COR-L47 (cell line): ENCODE results near the gene ADAMTS4.

ENCODE experiments used
- DNase-seq: peaks from one replicate; lab custom pipeline; 2025; lab: John Stamatoyannopoulos, UW

Gene ADAMTS4

GRCh38 chr1:161174911-161175310 is 23.9 kb downstream of the ADAMTS4 start:
- DNase-seq = no peak

GRCh38 chr1:161173711-161174110 is 25.1 kb downstream of the ADAMTS4 start:
- no peak for DNase-seq

GRCh38 chr1:161172776-161173376 is 26.0 kb downstream of the ADAMTS4 start:
- DNase-seq = no peak

- no peak for DNase-seq
Measured at GRCh38 chr1:161172349-161172748, 26.5 kb downstream of the ADAMTS4 start.

GRCh38 chr1:161171696-161172095 is 27.2 kb downstream of the ADAMTS4 start:
- no peak for DNase-seq

- no peak for DNase-seq
Measured at GRCh38 chr1:161171191-161171590, 27.7 kb downstream of the ADAMTS4 start.

GRCh38 chr1:161168906-161169305 is 29.9 kb downstream of the ADAMTS4 start:
- DNase-seq = no peak

GRCh38 chr1:161166669-161167548 is 31.9 kb downstream of the ADAMTS4 start:
- peak; percentile 4 for DNase-seq

GRCh38 chr1:161165742-161166668 is 32.8 kb downstream of the ADAMTS4 start, which contains the start of gene PPOX:
TSS of gene PPOX (plus strand) at chr1:161166426. CDS start at chr1:161166848, 422 bp downstream.
- DNase-seq = peak; percentile 94

GRCh38 chr1:161164901-161165610 is 33.8 kb downstream of the ADAMTS4 start:
- DNase-seq = no peak

GRCh38 chr1:161163793-161164192 is 35.1 kb downstream of the ADAMTS4 start:
- DNase-seq = no peak

GRCh38 chr1:161162806-161163205 is 36.0 kb downstream of the ADAMTS4 start:
- no peak for DNase-seq

GRCh38 chr1:161162052-161162451 is 36.8 kb downstream of the ADAMTS4 start:
- DNase-seq = no peak

- no peak for DNase-seq
Measured at GRCh38 chr1:161161652-161162051, 37.2 kb downstream of the ADAMTS4 start.

GRCh38 chr1:161160671-161161145 is 38.1 kb downstream of the ADAMTS4 start:
- no peak for DNase-seq

GRCh38 chr1:161159913-161160243 is 39.0 kb downstream of the ADAMTS4 start:
- DNase-seq = no peak

- peak; percentile 88 for DNase-seq
Measured at GRCh38 chr1:161159087-161159912, 39.6 kb downstream of the ADAMTS4 start, which contains the start of gene USP21. TSS of gene USP21 (plus strand) at chr1:161159500. CDS start at chr1:161160641, 1,141 bp downstream.

GRCh38 chr1:161158316-161159010 is 40.4 kb downstream of the ADAMTS4 start:
- DNase-seq = no peak

GRCh38 chr1:161157867-161158266 is 41.0 kb downstream of the ADAMTS4 start:
- no peak for DNase-seq
